AG04449 (cell line): ENCODE results near the gene USP34.

Experiments
- CTCF ChIA-PET: fragments of 350-600 bp; formaldehyde crosslinking; extraction: SDS; loops from one replicate; lab custom pipeline; 2021; ENCODE audit warnings: antibody characterized with exemption; lab: Yijun Ruan, JAX
- POLR2A ChIA-PET: fragments of 400-600, 350-600 bp; formaldehyde crosslinking; extraction: SDS; loops from one replicate; lab custom pipeline; 2020; ENCODE audit warnings: antibody characterized with exemption, inconsistent platforms; lab: Yijun Ruan, JAX
- DNase-seq: peaks from one replicate; pipeline ENCODE4 v3.0.0-alpha.2; 2010; ENCODE audit warnings: low read depth, low spot score
- H3K4me3 ChIP-seq: 2 replicates; pipeline ENCODE4 v1.5.1; 2011; ENCODE audit warnings: low read depth, mild to moderate bottlenecking, control low read depth, low read length
- CTCF ChIP-seq: IDR thresholded peaks from one replicate; pipeline ENCODE4 v1.5.1; 2011; ENCODE audit warnings: mild to moderate bottlenecking, moderate library complexity, low read length, control low read depth, inconsistent platforms; ENCODE audit not compliant: insufficient read depth; ENCODE audit errors: missing control alignments

The USP34 gene

GRCh38 chr2:61439241-61440002 is 31.5 kb downstream of the USP34 start:
- no peak overlapping the region for H3K4me3 ChIP-seq
- no peak for TF ChIP-seq CTCF
- POLR2A ChIA-PET, result no interaction called here
- CTCF ChIA-PET, result interaction anchor here (1.1 to 1.3 kb wide), 2 partner anchors 13 to 23 kb away, joined by 3 to 4 read pairs; no protein-coding TSS in a partner anchor
- no peak for DNase-seq

GRCh38 chr2:61438670-61439069 is 32.2 kb downstream of the USP34 start:
- POLR2A ChIA-PET, result no interaction called here
- no peak for TF ChIP-seq CTCF
- no peak for DNase-seq
- CTCF ChIA-PET, result interaction anchor here (1.1 to 1.3 kb wide), 2 partner anchors 13 to 22 kb away, joined by 3 to 4 read pairs; no protein-coding TSS in a partner anchor
- H3K4me3 ChIP-seq, result no peak overlapping the region

GRCh38 chr2:61437170-61437569 is 33.7 kb downstream of the USP34 start:
- no peak for DNase-seq
- ChIA-PET POLR2A (no interaction called here), CTCF (no interaction called here)
- no peak for TF ChIP-seq CTCF
- no peak overlapping the region for H3K4me3 ChIP-seq

- CTCF ChIA-PET, result interaction anchor here (0.8 kb wide), 1 partner anchor 10 kb away, joined by 3 read pairs; no protein-coding TSS in a partner anchor
- no peak for DNase-seq
- no peak for TF ChIP-seq CTCF
- POLR2A ChIA-PET, result no interaction called here
- H3K4me3 ChIP-seq, result no peak overlapping the region
Observed at GRCh38 chr2:61436092-61436491, 34.8 kb downstream of the USP34 start.

DNA sequence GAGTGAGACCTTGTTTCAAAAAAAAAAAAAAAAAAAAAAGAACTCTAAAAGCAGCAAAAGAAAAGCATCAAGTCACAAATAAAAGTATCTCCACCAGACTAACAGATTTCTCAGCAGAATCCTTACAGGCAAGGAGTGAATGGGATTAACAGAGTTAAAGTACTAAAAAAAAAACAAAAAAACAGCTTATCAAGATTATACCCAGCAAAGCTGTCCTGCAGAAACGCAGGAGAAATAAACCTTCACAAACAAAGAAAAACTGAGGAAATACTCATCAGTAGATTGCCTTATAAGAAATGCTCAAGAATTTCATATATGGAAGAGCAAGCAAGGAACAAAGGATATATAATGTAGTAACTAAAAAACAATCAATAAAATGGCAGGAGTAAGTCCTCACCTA is 35.6 kb downstream of the USP34 start:
- no peak for DNase-seq
- ChIA-PET CTCF (interaction anchor here (0.8 to 1.0 kb wide), 2 partner anchors 10 to 15 kb away, joined by 3 read pairs; no protein-coding TSS in a partner anchor), POLR2A (no interaction called here)
- no peak for TF ChIP-seq CTCF
- no peak overlapping the region for H3K4me3 ChIP-seq

DNA sequence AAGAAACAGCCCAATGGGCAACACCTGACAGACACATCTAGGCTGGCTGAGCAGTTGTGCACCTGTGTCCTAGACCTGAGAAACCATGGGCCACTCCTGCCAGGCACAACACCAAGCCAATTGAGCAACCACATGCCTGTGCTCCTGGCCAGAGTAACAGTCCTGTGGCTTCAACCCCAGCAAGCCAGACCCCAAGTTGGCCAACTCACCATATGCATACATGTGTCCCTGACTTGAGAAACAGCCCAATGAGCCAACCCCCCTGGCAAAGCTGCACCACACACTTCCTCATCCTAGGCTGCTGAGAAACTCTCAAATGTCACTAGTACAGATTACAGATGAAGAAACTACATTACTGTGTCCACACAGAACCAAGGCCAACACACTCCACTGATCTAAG is 36.6 kb downstream of the USP34 start:
- DNase-seq, result no peak
- ChIA-PET POLR2A (no interaction called here), CTCF (interaction anchor here (0.8 to 1.0 kb wide), 2 partner anchors 14 kb away, joined by 3 read pairs; no protein-coding TSS in a partner anchor)
- no peak overlapping the region for H3K4me3 ChIP-seq
- TF ChIP-seq CTCF, result no peak
